Stimulated activated CD8-positive, alpha-beta memory T cell treated with anti-CD3 and anti-CD28 coated beads, Interleukin-7, amount 100 ng/mL, for 48 hours (primary cell): ENCODE results near the gene GPSM3.

Experiments used
- DNase-seq, 2 donors: peaks; one replicate each; pipeline ENCODE4 v3.0.0-alpha.2; 2020; ENCODE audit warnings: low read depth in 1 of 2; ENCODE audit errors: extremely low read depth in 1 of 2

GPSM3 gene

DNA sequence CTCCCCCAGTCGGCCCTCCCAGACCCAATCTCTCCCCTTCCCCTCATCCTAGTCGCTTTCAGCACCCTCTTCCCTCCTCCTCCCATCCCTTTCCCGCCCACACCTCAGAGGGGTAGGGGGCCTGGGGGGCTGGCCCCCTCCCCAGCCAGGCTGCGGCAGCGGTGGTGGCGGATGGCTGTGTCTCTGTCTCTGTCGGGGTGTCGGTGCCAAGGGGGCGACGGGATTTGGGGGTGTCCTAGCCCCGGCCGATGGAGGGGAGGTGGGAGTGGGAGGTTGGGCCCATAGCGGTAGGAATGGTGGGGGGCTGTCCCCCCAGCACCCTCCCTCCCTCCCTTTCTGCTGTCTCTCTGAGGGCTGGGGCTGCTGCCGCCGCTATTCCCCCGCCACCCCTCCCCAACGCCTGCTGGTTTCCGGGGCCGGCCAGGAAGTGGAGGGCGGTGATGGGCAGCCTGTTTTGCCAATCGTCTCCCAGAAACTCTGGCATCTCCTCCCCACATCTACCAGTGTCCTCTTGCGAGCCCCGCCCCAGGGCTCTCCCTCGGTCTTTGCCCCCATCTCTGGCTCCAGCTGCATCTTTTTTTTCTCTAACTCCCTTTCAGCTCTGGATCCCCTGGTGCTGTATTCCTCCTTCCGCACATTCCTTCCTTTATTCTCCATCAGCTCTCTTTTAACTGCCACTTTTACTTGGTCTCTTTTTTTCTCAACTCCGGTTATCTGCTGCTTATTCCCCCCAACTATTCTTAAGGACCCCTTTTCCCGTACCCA lies 16.6 kb downstream of the GPSM3 start, which contains the start of gene AGPAT1:
Gene AGPAT1, minus strand, starts transcription at position 374 of the 765 bp plus-strand sequence. CDS start 4,588 bp downstream, outside the sequence.
- peak; percentile 89 to 95 for DNase-seq

DNA sequence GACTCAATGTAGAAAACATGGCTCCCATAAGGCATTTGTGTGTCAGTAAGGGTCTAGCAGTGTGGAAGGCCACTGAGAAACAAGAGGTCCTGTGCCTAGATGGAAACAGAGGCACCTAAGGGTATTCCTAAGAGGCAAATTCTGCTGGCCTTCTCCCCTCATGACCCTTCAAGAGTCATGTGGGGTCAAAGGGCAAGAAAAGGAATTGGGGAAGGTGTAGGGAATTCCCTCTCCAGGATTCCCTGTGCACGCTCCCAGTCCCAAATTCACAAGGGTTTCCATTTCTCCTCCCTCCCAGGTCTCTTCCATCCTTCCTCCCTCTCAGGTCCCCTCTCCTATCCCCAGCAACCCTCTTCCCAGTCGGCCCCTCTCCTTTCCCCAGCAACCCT lies 17.1 kb downstream of the GPSM3 start:
- no peak for DNase-seq

DNA sequence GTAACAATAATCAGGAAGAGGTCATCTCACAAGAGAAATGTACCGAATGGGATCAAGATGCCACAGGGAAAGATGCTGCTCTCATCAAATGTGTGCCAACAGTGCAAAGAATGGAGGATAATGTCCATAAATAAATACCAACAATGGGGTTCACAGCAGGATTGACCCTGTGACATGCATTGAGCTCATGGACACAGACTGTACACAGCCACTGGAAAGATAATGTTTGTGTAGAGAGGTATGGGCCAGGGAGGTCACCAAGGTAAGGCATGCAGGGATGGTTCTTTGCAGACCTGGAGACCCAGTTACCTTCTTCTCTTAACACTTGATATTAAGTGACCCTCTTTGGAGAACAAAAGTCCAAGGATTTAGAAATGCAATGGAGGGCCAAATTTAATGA lies 18.0 kb downstream of the GPSM3 start:
- no peak for DNase-seq

DNA sequence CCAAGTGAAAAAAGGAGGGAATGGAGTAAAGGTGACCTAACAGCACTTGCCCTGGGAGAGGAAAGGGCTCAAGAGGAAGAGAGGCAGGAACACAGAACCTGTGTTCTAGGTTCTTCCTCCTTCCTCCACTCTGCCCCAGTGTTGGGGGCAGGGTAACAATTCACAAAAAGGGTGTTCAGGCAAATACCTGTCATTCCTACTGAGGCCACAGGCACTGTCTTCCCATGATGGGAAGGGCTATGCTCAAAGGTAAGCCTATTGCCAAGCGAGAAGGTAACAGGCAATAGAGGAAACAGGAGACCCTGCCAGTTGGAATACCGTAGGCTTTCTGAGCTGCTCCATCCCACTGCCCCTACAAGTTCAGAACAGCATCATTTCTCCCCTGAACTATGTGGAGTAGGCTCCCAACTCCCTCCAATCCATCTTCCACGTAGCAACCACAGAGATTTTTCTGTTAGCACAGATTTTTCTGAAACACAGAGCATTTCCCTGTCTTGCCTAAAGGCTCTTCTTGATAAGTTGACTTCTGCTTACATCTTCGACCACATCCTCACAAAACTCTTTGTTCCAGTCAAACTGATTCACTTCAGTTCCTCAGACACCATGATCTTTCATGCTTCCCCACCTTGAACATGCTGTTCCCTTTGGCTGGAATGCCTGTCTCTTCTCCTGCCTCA lies 19.3 kb downstream of the GPSM3 start:
- DNase-seq: no peak

DNA sequence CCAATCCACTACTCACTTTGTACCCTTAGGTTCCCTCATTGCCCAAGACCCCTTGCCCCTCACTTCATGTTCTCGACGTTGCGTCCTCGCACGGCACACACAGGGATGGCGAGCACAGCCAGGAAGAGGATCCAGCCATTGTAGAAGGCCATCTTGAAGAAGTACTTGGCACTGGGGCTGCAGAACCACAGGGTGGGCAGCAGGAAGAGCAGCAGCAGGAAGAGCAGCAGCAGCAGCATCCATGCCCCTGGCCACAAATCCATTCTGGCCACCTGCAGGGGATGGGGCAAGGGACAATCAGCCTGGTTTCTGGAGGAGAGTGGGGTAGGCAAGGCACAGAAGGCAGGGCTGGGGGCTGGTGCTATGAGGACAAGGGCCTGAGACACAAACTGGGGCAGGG lies 21.2 kb downstream of the GPSM3 start:
- no peak for DNase-seq

DNA sequence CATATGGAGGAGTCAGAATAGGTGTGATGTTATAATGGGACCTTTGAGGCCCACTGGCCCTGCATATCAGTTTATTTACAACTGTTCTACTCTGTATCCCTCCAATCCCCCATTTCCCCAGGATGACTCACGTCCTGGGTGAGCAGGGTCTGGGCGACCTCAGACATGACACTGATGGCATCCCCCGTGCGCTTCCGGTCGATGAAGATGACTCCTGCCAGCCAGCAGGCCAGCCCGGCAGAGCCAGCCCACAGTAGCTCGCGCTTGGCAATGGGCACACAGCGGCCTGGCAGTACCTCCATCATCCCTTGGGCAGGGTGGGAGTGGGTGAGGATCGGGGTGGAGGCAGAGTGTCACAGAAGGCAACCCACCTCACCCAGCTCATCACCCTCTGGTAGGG lies 22.1 kb downstream of the GPSM3 start:
- DNase-seq: no peak

DNA sequence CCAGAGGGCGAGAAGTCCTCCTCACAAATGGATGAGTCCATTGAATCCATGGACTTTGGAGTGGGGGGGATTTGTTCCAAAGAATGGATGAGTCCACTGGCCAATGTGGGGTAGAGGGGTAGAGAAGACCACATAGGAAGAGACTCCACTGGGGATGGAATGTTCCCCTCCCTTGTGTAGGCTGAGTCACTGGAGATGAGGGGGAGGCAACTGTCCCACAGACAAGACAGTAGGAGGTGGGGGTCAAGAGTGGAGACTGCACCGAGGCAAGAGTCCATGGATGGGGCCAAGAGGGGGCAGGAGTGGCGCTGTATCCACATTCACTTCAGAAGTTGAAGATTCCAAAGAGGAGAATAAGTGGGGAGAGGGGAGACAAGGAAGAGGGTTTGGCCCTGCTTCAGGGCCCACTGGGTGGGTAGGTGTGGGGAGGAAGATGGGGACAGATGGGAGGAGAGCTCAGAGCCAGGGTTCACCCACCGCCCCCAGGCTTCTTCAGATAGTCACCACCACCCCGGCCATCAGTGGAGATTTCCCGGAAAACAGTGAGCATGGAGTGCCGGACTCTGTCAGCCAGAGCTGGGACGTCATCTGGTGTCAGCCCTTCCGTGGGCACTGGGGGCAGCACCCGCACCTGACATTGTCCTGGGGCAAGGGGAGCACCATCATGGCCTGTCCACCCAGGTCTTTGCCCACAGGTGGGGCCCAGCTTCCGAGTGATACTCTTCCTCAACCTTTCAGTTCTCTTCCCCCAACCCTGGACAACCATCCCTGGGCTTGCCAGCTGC lies 23.4 kb downstream of the GPSM3 start:
- no peak for DNase-seq

DNA sequence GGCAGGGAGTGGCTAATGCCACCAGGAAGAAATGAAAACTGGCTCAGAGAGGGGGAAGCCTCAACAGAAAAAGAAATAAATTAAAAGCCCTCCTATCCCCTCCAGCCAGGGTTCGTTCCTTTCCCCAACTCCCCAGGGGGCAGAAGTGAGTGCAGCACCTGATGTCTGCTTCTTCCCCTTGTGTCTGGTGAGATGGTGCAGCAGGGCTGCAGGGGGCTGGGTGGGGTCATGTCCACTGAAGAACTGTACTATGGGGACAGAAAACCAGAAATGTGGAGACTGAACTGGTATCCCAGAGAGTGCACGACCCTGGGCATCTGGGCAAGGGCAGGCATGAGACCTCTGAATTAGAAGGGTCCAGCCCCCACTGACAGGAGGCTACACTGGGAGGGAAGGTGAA lies 24.1 kb downstream of the GPSM3 start:
- no peak for DNase-seq

DNA sequence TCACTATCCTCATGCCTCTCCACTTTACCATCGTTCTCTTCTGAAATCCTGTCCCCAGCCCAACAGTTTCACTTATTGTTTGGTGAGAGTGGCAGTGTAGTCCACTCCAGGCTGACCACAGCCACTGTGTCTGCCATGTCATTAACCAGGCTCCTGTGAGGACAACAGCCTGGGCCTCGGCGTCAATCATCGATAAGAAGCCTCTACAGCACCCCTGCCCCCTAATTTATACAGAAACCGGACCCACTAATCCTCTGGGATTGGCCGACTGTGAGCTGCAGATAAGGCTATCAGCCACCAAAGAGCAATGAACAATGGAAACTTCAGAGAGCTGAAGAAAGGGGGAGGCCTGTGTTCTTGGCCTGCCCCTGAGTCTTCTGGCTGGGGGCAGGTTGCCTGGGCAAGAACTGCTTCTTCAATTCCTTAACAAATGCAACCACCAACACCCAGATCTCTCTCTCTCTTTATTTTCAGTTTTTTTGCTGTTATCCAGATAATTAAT lies 24.6 kb downstream of the GPSM3 start:
- DNase-seq: no peak

DNA sequence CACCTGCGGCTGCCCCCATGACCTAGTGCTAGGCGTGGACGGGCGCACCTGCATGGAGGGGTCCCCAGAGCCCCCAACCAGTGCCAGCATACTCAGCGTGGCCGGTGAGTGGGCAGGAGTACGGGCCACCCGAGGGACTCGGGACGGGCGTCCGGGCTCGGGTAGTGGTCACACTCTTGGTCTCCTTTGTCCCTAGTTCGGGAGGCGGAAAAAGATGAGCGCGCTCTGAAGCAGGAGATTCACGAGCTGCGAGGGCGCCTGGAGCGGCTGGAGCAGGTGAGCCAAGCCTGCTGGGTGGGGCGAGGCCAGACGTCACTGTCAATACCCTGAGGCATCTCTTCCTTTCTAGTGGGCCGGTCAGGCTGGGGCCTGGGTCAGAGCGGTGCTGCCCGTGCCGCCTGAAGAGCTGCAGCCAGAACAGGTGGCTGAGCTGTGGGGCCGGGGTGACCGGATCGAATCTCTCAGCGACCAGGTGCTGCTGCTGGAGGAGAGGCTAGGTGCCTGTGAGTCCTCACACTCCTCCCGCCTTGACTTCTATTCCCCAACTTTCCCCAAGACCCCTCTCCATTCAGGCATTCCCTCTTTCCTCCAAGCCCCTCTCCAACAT lies 25.2 kb downstream of the GPSM3 start:
- DNase-seq: no peak

DNA sequence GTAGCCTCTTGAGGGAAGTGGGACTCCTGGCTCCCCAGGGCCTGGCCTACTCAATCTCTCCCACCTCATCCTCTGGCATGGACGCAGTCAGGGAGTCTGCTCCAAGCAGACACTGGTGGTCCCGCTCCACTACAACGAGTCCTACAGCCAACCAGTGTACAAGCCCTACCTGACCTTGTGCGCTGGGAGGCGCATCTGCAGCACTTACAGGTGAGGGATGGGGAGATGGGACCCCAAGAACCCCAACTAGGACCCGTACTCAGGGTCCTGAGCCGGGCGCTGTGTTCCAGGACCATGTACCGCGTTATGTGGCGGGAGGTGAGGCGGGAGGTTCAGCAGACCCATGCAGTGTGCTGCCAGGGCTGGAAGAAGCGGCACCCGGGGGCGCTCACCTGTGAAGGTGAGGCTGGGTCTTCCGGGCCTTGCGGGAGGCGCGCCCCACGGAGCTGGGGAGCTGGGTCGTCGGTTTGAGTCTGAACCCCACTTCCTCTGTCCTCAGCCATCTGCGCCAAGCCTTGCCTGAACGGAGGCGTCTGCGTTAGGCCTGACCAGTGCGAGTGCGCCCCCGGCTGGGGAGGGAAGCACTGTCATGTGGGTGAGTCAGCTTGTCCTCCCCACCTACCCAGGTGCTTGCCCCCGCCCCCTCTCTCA lies 25.9 kb downstream of the GPSM3 start:
- DNase-seq: no peak

DNA sequence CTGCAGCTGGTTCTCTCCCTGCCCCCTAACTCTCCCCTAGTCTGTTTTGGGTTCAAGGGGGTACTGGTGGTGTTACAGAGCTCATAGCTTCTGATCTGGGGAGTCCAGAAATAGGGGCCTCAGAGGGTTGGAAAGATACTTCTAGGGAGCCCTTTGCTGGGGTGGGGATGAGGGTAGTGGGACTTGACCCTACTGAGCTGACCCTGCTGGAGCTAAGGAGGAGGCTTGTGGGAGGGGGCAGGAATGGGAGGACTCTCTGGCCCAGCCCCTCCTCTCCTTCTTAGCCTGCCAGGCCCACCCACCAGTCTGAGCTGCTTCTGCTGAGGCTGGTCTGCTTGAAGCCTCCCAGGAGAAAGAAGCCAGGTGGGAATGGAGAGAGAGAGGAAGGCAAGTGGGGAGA lies 28.1 kb downstream of the GPSM3 start, which contains the start of gene EGFL8:
Gene EGFL8, plus strand, starts transcription at position 301 of the 400 bp plus-strand sequence. CDS start 1,571 bp downstream, outside the sequence.
- DNase-seq: no peak

DNA sequence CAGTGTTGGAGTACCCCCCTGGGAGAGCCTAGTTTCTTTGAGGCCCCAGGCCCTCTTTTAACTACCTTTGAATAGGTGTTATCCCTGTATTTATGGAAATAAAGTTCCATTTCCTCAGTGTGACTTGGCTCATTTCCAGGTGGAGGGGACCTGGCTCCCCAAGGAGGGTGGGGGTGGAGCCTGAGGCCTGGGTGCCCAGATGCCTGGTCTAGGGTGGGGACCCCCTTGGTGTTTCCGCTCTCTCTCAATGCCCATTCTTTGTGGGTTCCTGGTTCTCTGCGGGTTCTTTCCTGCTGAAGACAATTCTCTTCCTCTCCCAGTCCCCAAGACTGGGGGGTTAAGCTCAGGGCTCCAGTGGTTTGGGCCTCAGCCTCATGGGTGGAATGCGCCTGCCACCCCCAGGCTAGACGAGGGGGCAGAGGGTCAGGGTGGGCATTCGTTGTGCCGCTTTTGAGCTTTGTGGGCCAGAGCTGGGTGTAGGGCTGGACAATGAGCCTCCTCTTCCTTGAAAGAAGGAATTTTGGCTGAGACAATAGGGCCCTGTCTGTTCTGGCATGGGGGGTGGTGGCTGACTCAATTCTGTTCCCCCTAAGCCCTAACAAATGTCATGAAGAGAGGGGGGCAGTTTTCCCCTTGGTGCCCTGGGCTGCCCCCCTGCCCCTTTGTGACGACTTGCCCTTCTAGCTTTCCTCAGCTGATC lies 28.7 kb downstream of the GPSM3 start:
- no peak for DNase-seq

DNA sequence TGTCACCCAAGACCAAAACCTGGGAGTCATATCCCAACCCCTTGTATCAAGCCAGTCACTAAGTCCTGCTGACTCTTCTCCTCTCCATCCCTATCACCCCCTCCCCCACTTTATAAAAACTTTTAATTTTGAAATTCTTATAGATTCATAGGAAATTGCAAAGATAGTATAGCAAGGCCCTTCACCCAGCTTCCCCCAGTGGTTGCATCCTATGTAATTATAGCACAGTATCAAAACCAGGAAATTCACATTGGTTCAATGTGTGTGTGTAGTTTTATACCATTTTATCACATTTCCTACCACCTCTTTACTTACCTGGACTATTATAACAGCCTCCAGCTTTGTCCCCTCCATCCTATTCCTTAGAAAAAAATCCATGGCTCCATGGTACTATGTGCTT lies 34.4 kb downstream of the GPSM3 start:
- DNase-seq: no peak

DNA sequence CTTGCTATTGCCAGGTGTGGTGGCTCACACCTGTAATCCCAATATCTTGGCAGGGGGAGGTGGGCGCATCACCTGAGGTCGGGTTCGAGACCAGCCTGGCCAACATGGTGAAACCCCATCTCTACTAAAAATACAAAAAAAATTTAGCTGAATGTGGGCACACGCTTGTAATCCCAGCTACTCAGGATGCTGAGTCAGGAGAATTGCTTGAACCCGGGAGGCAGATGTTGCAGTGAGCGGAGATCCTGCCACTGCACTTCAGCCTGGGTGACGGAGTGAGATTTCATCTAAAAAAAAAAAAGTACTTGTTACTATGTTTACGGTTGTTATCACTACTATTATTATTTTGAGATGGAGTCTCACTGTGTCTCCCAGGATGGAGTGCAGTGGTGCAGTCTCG lies 35.6 kb downstream of the GPSM3 start:
- DNase-seq: no peak

DNA sequence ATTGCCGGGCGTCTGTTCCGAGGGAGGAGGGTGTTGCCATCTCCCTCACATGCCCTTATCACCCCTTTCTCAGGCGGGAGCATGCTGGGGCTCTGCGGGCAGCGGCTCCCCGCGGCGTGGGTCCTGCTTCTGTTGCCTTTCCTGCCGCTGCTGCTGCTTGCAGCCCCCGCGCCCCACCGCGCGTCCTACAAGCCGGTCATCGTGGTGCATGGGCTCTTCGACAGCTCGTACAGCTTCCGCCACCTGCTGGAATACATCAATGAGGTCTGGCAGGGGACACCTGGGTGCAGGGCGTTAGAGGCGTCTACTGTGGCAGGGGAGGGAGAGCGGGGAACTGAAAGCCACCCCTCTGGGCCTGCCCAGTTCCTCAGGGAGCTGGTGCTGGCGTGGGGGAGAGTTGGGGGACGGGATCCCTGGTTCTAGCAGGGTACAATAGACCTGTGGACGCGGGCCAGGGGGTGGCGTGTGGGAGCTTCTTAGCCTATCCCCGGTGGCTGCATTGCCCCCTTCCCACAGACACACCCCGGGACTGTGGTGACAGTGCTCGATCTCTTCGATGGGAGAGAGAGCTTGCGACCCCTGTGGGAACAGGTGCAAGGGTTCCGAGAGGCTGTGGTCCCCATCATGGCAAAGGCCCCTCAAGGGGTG lies 37.8 kb downstream of the GPSM3 start:
- peak in 1 of 2 donors; percentile 52 for DNase-seq

DNA sequence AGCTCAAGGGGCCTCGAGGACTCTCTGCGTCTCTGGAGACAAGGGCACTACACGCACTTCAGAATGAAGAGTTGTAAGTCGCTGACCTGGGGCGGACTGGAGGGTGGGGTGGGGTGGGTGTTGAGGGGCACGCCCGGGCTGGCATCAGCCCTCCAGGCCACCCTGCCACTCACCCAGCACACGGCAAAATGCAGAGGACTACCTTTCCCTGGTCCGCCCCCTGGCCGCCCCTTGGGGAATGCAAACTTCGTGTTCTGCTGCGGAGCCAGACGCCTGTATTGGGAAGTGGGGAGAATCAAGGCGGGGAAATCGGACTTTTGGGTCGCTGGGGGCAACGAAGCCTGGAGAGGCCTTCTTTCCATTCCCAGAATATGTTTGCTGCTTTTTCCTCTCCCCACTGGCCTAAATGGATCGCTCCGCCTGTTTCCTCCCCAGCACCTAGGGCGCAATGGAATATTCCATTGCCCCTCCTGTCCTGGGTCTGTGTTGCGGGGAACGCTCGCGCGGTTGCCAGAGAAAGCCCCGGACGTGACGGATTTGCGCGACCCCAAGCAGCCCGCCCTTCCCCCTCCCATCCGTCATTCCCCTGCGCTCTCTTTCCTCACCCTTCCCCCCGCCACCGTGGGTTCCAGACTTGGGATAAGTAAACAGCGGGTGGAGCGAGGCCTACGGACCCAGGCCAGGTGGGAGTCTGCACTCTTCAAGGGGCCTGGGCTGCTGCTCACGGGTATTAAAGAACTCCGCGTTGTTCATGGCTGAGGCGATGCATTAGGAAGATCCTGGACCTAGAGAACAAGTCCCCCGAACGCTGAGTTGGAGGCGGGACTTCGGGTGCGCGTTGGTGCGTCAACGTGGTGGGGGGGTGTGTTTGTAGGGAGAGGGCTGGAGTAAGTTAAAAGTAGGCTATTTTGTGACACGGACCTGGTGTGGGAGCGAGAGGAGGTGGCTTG lies 38.6 kb downstream of the GPSM3 start, which contains the start of gene PPT2:
Gene PPT2, plus strand, starts transcription at position 578 of the 950 bp plus-strand sequence. CDS start 454 bp downstream, outside the sequence.
- peak; percentile 68 to 79 for DNase-seq
